Neural crest cell (in vitro differentiated cells): ENCODE results near the gene LINGO4. TPM values are rescaled to one million over a fixed set of nuclear protein-coding genes. Genes with fewer than 3 reads are reported as not detected.

Experiments used
- DNase-seq: peaks from one replicate; pipeline ENCODE4 v3.0.0; 2021; ENCODE audit warnings: low read depth, mixed read lengths, low spot score
- H3K27ac Mint-ChIP-seq: one replicate; pipeline ENCODE4 v1.8.0; 2021; ENCODE audit warnings: mild to moderate bottlenecking, mixed read lengths; ENCODE audit not compliant: unreplicated experiment
- H3K27me3 Mint-ChIP-seq: 2 replicates; pipeline ENCODE4 v1.8.0; 2021; ENCODE audit warnings: low read depth, mild to moderate bottlenecking, mixed read lengths
- H3K36me3 Mint-ChIP-seq: 2 replicates; pipeline ENCODE4 v1.8.0; 2021; ENCODE audit warnings: low read depth, mild to moderate bottlenecking, mixed read lengths
- H3K4me1 Mint-ChIP-seq: 2 replicates; pipeline ENCODE4 v1.8.0; 2021; ENCODE audit warnings: mixed read lengths
- H3K4me3 Mint-ChIP-seq: one replicate; pipeline ENCODE4 v1.8.0; 2021; ENCODE audit warnings: mild to moderate bottlenecking, mixed read lengths
- H3K9me3 Mint-ChIP-seq: 2 replicates; pipeline ENCODE4 v1.8.0; 2021; ENCODE audit warnings: mixed read lengths
- total RNA-seq: library from RNA; stranded (reverse); gene quantifications from 2 replicates; pipeline ENCODE4 v1.2.1, GENCODE V29; 2021
- TF ChIP-seq, protein P1 (sequence below): fragments of 200-600 bp; sonication (generic); conservative IDR thresholded peaks from 2 replicates; pipeline ENCODE4 v1.5.0; 2021; ENCODE audit warnings: antibody characterized with exemption, mild to moderate bottlenecking

LINGO4 gene
- total RNA-seq, 1 donor from 2014 or later, result not detected

DNA sequence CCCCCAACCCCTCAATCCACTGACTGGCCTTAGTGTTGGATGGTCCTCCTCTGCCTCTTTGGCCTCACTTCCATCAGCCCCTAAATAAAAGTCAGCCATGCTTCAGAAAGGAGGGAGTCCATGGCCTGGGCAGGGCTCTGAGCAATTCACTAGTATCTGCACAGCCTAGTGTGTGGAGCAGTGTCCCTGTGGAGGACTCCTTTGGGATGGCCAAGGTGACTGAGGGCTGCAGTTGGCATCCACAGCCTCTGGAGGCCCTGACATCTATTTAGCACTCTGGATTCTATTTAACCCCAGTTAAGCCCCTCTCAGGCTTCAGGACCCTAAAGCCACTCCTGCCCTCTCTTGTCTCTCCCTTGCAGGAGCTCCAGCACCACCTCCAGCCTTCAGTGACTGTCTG is 44.7 kb upstream of the LINGO4 start:
- H3K4me3 Mint-ChIP-seq, result no peak overlapping the region
- H3K27me3 Mint-ChIP-seq, result peaks cover 8% of the 10 kb centered on the region
- no peak for DNase-seq
- TF ChIP-seq, protein P1, sequence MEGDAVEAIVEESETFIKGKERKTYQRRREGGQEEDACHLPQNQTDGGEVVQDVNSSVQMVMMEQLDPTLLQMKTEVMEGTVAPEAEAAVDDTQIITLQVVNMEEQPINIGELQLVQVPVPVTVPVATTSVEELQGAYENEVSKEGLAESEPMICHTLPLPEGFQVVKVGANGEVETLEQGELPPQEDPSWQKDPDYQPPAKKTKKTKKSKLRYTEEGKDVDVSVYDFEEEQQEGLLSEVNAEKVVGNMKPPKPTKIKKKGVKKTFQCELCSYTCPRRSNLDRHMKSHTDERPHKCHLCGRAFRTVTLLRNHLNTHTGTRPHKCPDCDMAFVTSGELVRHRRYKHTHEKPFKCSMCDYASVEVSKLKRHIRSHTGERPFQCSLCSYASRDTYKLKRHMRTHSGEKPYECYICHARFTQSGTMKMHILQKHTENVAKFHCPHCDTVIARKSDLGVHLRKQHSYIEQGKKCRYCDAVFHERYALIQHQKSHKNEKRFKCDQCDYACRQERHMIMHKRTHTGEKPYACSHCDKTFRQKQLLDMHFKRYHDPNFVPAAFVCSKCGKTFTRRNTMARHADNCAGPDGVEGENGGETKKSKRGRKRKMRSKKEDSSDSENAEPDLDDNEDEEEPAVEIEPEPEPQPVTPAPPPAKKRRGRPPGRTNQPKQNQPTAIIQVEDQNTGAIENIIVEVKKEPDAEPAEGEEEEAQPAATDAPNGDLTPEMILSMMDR, result no peak
- H3K9me3 Mint-ChIP-seq, result no peaks in the 10 kb centered on the region
- no peaks in the 10 kb centered on the region for H3K36me3 Mint-ChIP-seq
- H3K27ac Mint-ChIP-seq, result no peak overlapping the region
- peaks cover 8% of the 10 kb centered on the region for H3K4me1 Mint-ChIP-seq

DNA sequence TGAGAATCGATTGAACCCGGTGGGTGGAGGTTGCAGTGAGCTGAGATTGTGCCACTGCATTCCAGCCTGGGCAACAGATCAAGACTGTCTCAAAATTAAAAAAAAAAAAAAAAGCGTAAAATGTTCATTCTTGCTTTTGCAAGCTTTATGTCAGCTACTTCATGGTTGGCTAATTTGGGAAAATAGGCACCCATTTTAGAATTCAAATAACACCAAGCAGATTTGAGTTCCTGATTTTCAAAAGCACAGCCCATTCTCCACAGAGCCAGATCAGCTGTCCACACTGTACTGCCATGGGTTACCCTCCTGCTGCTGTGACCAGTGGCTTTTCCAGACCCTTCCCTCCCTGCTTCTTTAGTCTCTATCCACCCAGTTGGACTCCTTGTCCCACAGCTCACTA is 43.9 kb upstream of the LINGO4 start:
- Mint-ChIP-seq H3K4me1 (peaks cover 8% of the 10 kb centered on the region), H3K36me3 (no peaks in the 10 kb centered on the region), H3K9me3 (no peaks in the 10 kb centered on the region), H3K27me3 (peaks cover 8% of the 10 kb centered on the region), H3K4me3 (no peak overlapping the region), H3K27ac (no peak overlapping the region)
- TF ChIP-seq, protein P1, result no peak
- no peak for DNase-seq

DNA sequence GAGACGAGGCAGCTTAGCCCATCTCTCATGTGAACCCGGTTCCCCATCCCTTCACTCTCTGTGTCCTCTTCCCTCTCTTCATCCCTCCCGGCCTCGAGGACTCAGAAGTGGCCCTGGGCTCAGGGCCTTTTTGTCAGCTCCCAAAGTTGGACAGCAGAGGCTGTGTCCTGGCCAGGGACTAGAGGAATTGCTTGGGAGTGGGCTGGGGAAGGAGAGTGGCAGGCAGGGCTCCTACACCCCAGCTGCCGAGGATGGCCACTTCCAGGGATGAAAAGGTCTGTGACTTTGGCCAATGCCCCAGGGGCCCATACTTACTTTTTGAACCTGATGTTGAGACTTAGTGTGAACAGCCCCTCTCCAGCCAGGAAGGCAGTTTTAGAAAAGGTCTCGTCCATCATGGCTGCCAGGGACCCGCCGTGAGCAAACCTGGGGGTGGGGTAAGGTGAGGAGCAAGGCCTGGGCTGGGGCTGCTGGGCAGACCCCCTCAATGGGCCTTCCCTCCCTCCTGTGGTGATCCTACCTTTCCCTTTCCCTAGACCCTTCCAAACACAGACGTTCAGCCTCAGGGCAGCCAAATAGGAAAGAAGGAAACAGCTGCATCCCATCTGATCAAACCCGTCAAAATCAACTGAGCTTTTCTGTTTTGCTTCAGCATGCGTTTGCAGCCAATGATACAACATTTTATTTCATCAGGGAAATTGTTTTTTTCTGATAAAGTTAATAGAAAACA is 42.8 kb upstream of the LINGO4 start:
- Mint-ChIP-seq H3K9me3 (no peaks in the 10 kb centered on the region), H3K4me1 (peaks cover 8% of the 10 kb centered on the region), H3K27me3 (peaks cover 8% of the 10 kb centered on the region), H3K4me3 (no peak overlapping the region), H3K27ac (no peak overlapping the region), H3K36me3 (no peaks in the 10 kb centered on the region)
- no peak for DNase-seq
- TF ChIP-seq, protein P1, result no peak

DNA sequence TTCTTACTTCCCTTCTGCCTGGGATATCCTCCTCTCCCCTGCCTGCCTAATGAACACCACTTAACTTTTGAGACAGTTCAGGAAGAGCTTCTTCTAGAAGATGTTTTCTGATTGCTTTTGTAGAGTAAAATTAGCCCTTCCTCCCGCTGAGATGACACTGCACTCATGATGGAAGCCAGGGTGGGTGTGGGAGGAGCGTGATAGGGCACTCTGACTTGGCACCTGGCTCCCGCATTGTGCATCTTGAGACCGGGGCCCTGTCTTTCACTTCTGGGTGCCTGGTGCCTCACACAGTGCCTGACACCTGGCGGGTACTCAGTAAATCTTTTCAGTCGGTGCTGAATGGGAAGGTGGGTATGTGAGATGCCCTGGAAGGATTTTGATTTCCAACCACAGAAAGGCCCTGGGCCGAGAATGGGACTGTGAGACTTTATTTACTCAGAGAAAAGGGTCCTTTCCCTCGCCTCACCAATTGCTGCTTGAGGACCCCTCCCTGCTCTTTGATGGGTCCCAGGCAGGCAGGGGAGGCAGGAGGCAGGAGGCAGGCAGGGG is 41.5 kb upstream of the LINGO4 start:
- no peak for DNase-seq
- Mint-ChIP-seq H3K4me1 (peaks cover 10% of the 10 kb centered on the region), H3K36me3 (no peaks in the 10 kb centered on the region), H3K4me3 (no peak overlapping the region), H3K9me3 (no peaks in the 10 kb centered on the region), H3K27me3 (peaks cover 8% of the 10 kb centered on the region), H3K27ac (no peak overlapping the region)
- TF ChIP-seq, protein P1, result no peak

GRCh38 chr1:151846062-151846568 is 40.9 kb upstream of the LINGO4 start:
- TF ChIP-seq, protein P1, result no peak
- no peak overlapping the region for H3K4me3 Mint-ChIP-seq
- DNase-seq, result no peak
- H3K9me3 Mint-ChIP-seq, result no peaks in the 10 kb centered on the region
- peaks cover 16% of the 10 kb centered on the region for H3K4me1 Mint-ChIP-seq
- peaks cover 7% of the 10 kb centered on the region for H3K27me3 Mint-ChIP-seq
- peak overlapping the region; percentile 65 for H3K27ac Mint-ChIP-seq
- H3K36me3 Mint-ChIP-seq, result no peaks in the 10 kb centered on the region
